Thoracic aorta (tissue), 2 donors: ENCODE measurements around the gene NDUFS7. TPM values are rescaled to one million over a fixed set of nuclear protein-coding genes. Genes with fewer than 3 reads are reported as not detected.

ENCODE experiments used
- ATAC-seq: fragments of 150-250 bp; one replicate; pipeline ENCODE4 v1.8.0; 2017; ENCODE audit warnings: low read depth; ENCODE audit not compliant: insufficient number of reproducible peaks, low FRiP score
- DNase-seq: peaks from one replicate; pipeline ENCODE4 v3.0.0-alpha.2; 2020; ENCODE audit warnings: low spot score
- H3K27ac ChIP-seq, 2 donors: fragments of 200-600 bp; sonication (generic); 1 replicate in 1 of 2; 2 replicates in 1 of 2; pipeline ENCODE4 v1.5.1; 2016; ENCODE audit warnings: mild to moderate bottlenecking in 2 of 2, moderate library complexity in 2 of 2
- H3K27me3 ChIP-seq: fragments of 200-600 bp; sonication (generic); replicated peaks from 2 replicates; pipeline ENCODE4 v1.6.0; 2016; ENCODE audit warnings: mild to moderate bottlenecking; ENCODE audit not compliant: insufficient read depth
- H3K36me3 ChIP-seq: fragments of 200-600 bp; sonication (generic); one replicate; pipeline ENCODE4 v1.5.1; 2016
- H3K4me1 ChIP-seq, 2 donors: fragments of 200-600 bp; sonication (generic); 1 replicate in 1 of 2; 2 replicates in 1 of 2; pipeline versions ENCODE4 v1.5.1 to v1.6.0; 2016; ENCODE audit warnings: low read depth in 2 of 2, mild to moderate bottlenecking in 1 of 2; ENCODE audit not compliant: control insufficient read depth in 1 of 2
- H3K4me3 ChIP-seq: fragments of 200-600 bp; sonication (generic); 2 replicates; pipeline ENCODE4 v1.5.1; 2016; ENCODE audit warnings: mild to moderate bottlenecking
- H3K9me3 ChIP-seq: fragments of 200-600 bp; sonication (generic); 2 replicates; pipeline ENCODE4 v1.5.1; 2016
- CTCF ChIP-seq: fragments of 200-600 bp; sonication (generic); IDR thresholded peaks from one replicate; pipeline ENCODE4 v1.5.1; 2019; ENCODE audit warnings: antibody characterized with exemption
- total RNA-seq, 2 donors: library from RNA; depleted of rRNA; stranded (reverse); fragments of >200 nt; gene quantifications; one replicate each; pipeline versions ENCODE4 v1.1.0 to v1.2.3, GENCODE V29; 2016

NDUFS7 gene
- total RNA-seq, 2 donors from 2014 or later, result 83.3 to 110 TPM

GRCh38 chr19:1423436-1424191, 39.9 kb downstream of the NDUFS7 start:
- TF ChIP-seq CTCF, result no peak
- H3K27me3 ChIP-seq, result no peaks in the 10 kb centered on the region
- H3K4me3 ChIP-seq, result no peak overlapping the region
- no peaks in the 10 kb centered on the region for H3K4me1 ChIP-seq
- H3K9me3 ChIP-seq, result no peaks in the 10 kb centered on the region
- no peak for ATAC-seq
- no peak for DNase-seq
- peaks cover 71% of the 10 kb centered on the region for H3K36me3 ChIP-seq
- H3K27ac ChIP-seq, result no peak overlapping the region

GRCh38 chr19:1424192-1424955, 40.7 kb downstream of the NDUFS7 start:
- ATAC-seq (no peak), DNase-seq (no peak)
- TF ChIP-seq CTCF, result no peak
- Histone ChIP-seq H3K27ac (no peak overlapping the region), H3K27me3 (no peaks in the 10 kb centered on the region), H3K36me3 (peaks cover 71% of the 10 kb centered on the region), H3K4me3 (no peak overlapping the region), H3K9me3 (no peaks in the 10 kb centered on the region), H3K4me1 (no peaks in the 10 kb centered on the region)

GRCh38 chr19:1425102-1425837, 41.6 kb downstream of the NDUFS7 start:
- Histone ChIP-seq H3K9me3 (no peaks in the 10 kb centered on the region), H3K36me3 (peaks cover 73% of the 10 kb centered on the region), H3K27me3 (no peaks in the 10 kb centered on the region), H3K4me3 (no peak overlapping the region), H3K27ac (no peak overlapping the region), H3K4me1 (no peaks in the 10 kb centered on the region)
- ATAC-seq, result no peak
- DNase-seq, result no peak
- TF ChIP-seq CTCF, result no peak

- H3K4me1 ChIP-seq, result no peaks in the 10 kb centered on the region
- no peak overlapping the region for H3K27ac ChIP-seq
- no peaks in the 10 kb centered on the region for H3K27me3 ChIP-seq
- H3K9me3 ChIP-seq, result no peaks in the 10 kb centered on the region
- no peak for ATAC-seq
- TF ChIP-seq CTCF, result no peak
- no peak overlapping the region for H3K4me3 ChIP-seq
- H3K36me3 ChIP-seq, result peaks cover 69% of the 10 kb centered on the region
- no peak for DNase-seq
Observed at GRCh38 chr19:1425902-1426301, 42.2 kb downstream of the NDUFS7 start.

GRCh38 chr19:1426736-1427135, 43.0 kb downstream of the NDUFS7 start:
- no peak for TF ChIP-seq CTCF
- Histone ChIP-seq H3K27me3 (no peaks in the 10 kb centered on the region), H3K4me1 (no peaks in the 10 kb centered on the region), H3K36me3 (peaks cover 64% of the 10 kb centered on the region), H3K4me3 (no peak overlapping the region), H3K9me3 (no peaks in the 10 kb centered on the region), H3K27ac (no peak overlapping the region)
- ATAC-seq, result no peak
- DNase-seq, result no peak
